ENCODE results near the gene WDR76. TPM values are rescaled to one million over a fixed set of nuclear protein-coding genes. Genes with fewer than 3 reads are reported as not detected.

Gene WDR76
- total RNA-seq, 2 donors from 2014 or later, result 6.2 to 6.9 TPM

DNA sequence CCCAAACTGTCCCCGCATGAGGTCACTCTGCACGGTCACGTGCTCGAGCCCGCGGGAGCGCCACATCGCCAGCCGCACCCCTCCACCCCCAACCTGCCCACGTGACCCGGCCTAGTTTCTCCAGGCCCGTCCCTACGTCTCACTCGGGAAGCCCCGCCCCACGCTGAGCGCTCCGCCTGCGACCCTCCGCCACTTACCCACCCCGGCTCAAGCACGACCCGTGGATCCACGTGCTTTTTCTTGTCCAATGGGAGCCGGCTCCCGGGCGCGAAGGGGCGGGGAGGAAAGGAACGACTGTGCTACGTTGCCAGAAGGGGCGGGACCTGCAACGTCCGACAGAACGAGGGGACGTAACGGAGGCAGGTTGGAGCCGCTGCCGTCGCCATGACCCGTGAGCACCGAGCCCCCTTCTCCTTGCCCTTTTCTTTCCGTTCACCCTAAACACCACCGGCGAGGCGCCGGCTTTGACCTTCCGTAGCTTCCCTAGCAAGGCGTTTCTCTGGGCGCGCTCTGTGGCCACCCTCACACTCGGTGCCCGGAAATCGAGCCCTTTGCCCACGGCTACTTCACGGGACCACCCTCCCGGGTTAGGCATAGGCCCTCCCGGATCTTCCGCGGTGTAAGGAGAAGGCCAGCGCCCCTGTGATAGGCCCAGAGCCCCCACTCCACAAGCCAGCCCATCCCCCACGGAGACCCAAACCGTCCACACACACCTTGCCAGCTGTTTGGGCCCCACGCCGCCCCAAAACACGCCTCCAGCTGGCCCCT is 34.6 kb upstream of the WDR76 start, which contains the start of gene SERF2:
Gene SERF2 (plus strand): TSS at position 328 of the 768 bp plus-strand sequence. CDS start 57 bp downstream, at position 385.
- H3K36me3 ChIP-seq (replicated peaks in 1 of 2; ENCODE audit: insufficient read depth in 1 of 2, low read depth in 2 of 2), result peaks cover 3 to 7% of the 10 kb centered on the region in 2 donors
- ATAC-seq (peak; percentile 92), DNase-seq (peak; percentile 100)
- H3K27ac ChIP-seq, result peak within 1 kb of the TSS; percentile 95 to 99 (median 98)
- H3K4me3 ChIP-seq, result peak within 1 kb of the TSS; percentile 52 to 91
- peak; percentile 99 to 100 (median 99) for TF ChIP-seq POLR2A (IDR thresholded peaks at IDR 0.05)
- TF ChIP-seq, protein P1, sequence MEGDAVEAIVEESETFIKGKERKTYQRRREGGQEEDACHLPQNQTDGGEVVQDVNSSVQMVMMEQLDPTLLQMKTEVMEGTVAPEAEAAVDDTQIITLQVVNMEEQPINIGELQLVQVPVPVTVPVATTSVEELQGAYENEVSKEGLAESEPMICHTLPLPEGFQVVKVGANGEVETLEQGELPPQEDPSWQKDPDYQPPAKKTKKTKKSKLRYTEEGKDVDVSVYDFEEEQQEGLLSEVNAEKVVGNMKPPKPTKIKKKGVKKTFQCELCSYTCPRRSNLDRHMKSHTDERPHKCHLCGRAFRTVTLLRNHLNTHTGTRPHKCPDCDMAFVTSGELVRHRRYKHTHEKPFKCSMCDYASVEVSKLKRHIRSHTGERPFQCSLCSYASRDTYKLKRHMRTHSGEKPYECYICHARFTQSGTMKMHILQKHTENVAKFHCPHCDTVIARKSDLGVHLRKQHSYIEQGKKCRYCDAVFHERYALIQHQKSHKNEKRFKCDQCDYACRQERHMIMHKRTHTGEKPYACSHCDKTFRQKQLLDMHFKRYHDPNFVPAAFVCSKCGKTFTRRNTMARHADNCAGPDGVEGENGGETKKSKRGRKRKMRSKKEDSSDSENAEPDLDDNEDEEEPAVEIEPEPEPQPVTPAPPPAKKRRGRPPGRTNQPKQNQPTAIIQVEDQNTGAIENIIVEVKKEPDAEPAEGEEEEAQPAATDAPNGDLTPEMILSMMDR (IDR thresholded peaks at IDR 0.05), result peak in 1 of 7 experiments; percentile 1
- no peaks in the 10 kb centered on the region for H3K27me3 ChIP-seq
- H3K9me3 ChIP-seq, result no peaks in the 10 kb centered on the region
- H3K4me1 ChIP-seq, result peaks cover 54% of the 10 kb centered on the region
- intact Hi-C loops (cut with DNase I), result no loop called here
- 0 to 1% methylated on average over 14 to 66 of the region's 66 CpGs for WGBS, 2 donors

DNA sequence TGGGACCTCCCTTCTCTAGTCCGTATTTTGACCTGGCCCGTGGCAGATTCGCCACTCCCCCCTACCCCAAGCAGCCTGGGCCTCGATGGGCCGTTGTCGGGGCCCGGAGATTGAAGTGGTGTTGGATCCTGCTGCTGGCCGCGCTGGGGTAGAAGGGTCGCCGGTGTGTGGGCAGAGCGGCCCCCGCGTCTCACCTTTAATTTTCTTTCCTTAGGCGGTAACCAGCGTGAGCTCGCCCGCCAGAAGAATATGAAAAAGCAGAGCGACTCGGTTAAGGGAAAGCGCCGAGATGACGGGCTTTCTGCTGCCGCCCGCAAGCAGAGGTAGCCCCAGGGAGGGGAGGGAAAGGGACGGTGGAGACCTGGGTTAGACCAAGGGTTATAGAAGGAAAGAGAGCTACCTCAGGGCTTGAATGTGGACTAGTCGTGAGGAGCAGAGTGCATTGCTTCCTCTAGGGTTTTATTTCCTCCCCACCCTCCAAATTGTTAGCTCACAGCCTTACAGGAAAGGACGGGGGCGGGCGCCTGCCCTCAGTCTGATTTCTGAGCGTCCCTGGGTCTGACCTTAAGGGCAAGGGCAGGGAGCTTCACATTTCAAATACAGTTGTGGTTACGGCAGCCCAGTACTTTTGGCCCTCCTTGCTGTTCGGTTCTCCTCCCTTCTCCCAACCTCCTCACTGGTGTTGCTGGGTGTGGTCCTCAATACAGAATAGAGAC is 33.9 kb upstream of the WDR76 start:
- no peaks in the 10 kb centered on the region for H3K27me3 ChIP-seq
- H3K4me3 ChIP-seq, result peak overlapping the region; percentile 52 to 91
- ATAC-seq (peak; percentile 1), DNase-seq (peak; percentile 30 to 46 (median 38))
- H3K9me3 ChIP-seq, result no peaks in the 10 kb centered on the region
- peaks cover 3 to 7% of the 10 kb centered on the region in 2 donors for H3K36me3 ChIP-seq (replicated peaks in 1 of 2; ENCODE audit: insufficient read depth in 1 of 2, low read depth in 2 of 2)
- peak overlapping the region; percentile 95 to 99 (median 98) for H3K27ac ChIP-seq
- 0 to 1% methylated on average over 24 to 33 of the region's 33 CpGs for WGBS, 2 donors
- TF ChIP-seq, protein P1 (IDR thresholded peaks at IDR 0.05), result peak in 3 of 7 experiments; percentile 2 to 18 (median 11)
- peak in 1 of 3 donors; percentile 15 for TF ChIP-seq POLR2A (IDR thresholded peaks at IDR 0.05)
- intact Hi-C loops (cut with DNase I), result no loop called here
- peaks cover 62% of the 10 kb centered on the region for H3K4me1 ChIP-seq

DNA sequence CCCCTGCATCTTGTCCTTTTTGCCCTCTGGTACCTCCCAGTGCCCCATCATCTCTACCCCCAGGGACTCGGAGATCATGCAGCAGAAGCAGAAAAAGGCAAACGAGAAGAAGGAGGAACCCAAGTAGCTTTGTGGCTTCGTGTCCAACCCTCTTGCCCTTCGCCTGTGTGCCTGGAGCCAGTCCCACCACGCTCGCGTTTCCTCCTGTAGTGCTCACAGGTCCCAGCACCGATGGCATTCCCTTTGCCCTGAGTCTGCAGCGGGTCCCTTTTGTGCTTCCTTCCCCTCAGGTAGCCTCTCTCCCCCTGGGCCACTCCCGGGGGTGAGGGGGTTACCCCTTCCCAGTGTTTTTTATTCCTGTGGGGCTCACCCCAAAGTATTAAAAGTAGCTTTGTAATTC is 33.2 kb upstream of the WDR76 start:
- Histone ChIP-seq H3K36me3 (replicated peaks in 1 of 2; ENCODE audit: insufficient read depth in 1 of 2, low read depth in 2 of 2) (peaks cover 3 to 7% of the 10 kb centered on the region in 2 donors), H3K27me3 (no peaks in the 10 kb centered on the region), H3K27ac (peak overlapping the region; percentile 95 to 99 (median 98)), H3K9me3 (no peaks in the 10 kb centered on the region), H3K4me1 (peaks cover 63% of the 10 kb centered on the region), H3K4me3 (no peak overlapping the region)
- ATAC-seq (no peak), DNase-seq (peak in 1 of 4 donors; percentile 22)
- TF ChIP-seq POLR2A (IDR thresholded peaks at IDR 0.05), result no peak
- TF ChIP-seq, protein P1 (IDR thresholded peaks at IDR 0.05), result no peak
- intact Hi-C loops (cut with DNase I), result no loop called here
- 50 to 55% methylated on average over 10 of the region's 10 CpGs for WGBS, 2 donors

DNA sequence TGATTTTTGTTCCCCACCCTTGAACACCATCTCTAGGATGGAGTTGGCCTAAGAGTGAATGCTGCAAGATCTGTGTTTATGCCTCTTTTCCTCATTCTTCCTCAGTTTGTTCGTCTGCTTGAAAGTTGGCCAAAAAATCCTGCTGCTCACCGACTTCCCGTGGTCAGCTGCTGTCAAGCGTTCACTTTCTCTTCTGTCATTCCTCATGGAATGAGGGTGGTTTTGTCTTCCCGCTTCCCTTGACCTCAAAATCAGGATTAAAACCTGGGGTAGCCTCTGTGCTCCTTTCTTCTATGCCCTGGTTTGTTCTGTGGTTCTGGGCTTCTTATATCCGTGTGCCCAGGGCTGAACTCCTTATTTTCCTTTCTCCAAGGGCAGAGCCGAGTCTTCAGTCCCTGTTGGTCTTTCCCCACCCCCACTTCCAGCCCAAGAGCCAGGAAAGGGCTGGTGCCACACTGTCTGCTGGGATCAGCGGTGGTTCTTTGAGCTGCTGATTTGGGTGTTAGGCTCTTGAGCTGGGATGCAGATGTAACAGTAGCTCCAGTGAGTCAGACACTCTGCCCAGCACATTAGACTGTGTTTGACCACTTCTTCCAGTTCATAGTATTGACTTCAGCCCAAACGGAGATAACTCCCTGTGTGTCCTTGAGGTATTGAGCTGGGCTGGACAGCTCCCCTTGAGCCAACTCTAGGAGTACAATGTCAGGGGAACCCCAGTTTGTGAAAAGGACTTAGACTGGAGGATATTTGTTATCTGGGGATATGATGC is 32.3 kb upstream of the WDR76 start:
- 42 to 55% methylated on average over 9 of the region's 9 CpGs for WGBS, 2 donors
- Histone ChIP-seq H3K9me3 (no peaks in the 10 kb centered on the region), H3K36me3 (replicated peaks in 1 of 2; ENCODE audit: insufficient read depth in 1 of 2, low read depth in 2 of 2) (peaks cover 3 to 7% of the 10 kb centered on the region in 2 donors), H3K4me3 (no peak overlapping the region), H3K4me1 (peaks cover 67% of the 10 kb centered on the region), H3K27me3 (no peaks in the 10 kb centered on the region), H3K27ac (peak overlapping the region; percentile 47 to 99 (median 97))
- TF ChIP-seq, protein P1 (IDR thresholded peaks at IDR 0.05), result no peak
- TF ChIP-seq POLR2A (IDR thresholded peaks at IDR 0.05), result peak in 1 of 3 donors; percentile 48
- peak in 3 of 4 donors; percentile 19 to 32 (median 26) for DNase-seq
- intact Hi-C loops (cut with DNase I), result no loop called here
- ATAC-seq, result no peak
